GM18861 (cell line): ENCODE measurements around the gene TTC21A.

ENCODE experiments used
- ATAC-seq: cut with Tn5 transposase; IDR thresholded peaks from one replicate; pipeline ENCODE4 v1.9.1; 2021; ENCODE audit not compliant: unreplicated experiment

Gene TTC21A

DNA sequence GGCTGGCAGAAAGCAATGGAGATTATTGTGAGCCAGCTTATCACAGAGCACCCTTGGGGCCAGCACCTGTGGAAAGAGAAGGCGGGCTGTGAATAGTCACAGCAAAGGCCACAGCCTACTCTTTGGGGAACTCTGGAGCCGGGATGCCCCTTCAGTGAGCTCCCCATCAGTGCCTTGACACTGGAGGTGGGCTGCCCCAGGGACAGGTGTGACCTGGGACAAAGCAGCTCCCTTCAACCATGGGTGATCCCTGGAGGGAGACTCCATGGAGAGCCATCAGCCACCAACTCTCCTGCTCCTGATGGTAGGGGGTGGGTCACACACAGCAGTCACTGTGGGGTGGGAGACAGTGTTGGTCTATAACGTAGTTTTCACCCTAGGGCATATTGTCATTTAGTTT lies 5.8 kb downstream of the TTC21A start:
- no peak for ATAC-seq

DNA sequence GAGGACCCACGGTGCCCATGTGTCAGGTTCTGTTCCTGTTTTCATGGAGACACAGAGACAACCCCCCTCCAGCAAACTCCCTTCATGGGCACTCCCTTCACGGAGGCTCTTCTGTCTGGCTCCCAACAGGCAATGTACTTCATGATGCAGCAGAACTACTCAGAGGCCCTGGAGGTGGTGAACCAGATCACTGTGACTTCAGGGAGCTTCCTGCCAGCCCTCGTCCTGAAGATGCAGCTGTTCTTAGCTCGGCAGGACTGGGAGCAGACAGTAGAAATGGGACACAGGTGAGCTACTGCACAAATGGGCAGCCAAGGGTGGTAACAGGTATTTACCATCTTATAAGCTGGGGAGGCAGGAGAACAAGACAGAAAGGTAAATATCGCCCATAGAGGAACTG lies 7.0 kb downstream of the TTC21A start:
- ATAC-seq, result no peak

DNA sequence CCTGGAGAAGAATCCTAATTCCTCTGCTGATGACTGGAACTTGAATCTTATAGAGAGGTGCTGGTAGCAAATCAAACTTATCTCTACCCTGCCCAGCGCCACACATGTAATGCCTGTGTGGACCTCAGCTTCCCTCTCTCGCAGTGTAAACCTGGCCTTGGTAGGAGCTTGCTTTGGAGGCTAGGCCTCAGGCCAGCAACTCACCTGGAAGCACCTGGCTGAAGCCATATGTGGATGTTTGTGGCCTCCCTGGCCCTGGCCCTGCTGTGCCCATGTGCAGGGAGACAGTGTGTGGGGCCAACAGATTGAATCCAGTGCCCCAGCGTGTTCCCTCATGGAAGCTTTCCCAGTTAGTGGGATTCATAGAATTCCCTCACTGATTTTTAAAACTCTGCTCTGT lies 8.4 kb downstream of the TTC21A start:
- no peak for ATAC-seq

DNA sequence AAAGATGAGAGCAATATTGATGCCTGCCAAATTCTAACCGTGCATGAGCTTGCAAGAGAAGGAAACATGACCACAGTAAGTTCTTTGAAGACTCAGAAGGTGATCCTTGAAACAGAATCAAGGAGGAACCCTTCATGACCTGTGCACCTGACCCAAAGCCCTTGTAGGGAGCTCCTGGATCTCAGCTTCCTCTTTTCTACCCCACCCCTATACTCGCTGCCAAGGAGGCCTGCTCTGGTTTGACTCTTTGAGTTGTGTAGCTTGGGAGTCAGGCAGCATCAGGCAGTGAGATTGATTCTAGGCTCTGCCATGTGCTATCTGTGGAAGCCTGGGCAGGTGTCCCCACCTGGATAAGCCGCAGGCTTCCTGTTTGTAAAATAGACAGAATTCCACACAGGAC lies 10.6 kb downstream of the TTC21A start:
- ATAC-seq, result no peak

DNA sequence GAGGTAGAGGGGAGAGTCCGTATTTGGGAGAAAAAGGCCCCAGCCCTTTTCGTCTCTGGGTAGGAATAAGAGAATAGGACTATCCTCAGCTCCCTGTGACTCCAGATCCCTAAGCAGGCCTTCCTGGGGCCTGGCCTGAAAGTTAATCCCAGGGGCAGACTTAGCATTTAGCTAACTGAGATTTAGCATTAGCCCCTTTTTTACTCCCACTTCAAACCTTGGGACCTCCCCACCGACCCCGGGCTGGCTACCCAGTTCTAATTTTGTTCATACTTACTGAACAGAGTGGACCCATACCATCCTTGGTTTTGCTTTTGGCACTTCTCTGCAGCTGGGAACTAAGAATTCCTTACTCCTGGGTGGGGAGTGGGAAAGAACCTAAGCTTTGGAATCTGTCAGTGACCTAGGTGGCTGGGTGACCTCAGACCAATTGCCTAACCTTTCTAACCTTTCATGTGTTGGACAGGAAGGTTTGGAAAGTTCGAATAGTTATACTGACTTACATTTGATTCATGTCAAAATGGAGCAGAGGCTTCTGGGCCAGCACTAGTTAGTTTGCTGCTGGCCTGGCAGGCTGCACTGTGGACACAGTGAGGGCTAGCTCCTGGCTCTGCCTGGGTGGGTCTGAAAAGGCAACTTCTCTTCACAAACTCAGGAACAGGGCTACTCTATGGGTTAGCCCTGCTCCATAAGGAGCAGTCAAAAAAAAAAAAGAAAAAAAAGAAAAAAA lies 11.6 kb downstream of the TTC21A start:
- ATAC-seq, result no peak

DNA sequence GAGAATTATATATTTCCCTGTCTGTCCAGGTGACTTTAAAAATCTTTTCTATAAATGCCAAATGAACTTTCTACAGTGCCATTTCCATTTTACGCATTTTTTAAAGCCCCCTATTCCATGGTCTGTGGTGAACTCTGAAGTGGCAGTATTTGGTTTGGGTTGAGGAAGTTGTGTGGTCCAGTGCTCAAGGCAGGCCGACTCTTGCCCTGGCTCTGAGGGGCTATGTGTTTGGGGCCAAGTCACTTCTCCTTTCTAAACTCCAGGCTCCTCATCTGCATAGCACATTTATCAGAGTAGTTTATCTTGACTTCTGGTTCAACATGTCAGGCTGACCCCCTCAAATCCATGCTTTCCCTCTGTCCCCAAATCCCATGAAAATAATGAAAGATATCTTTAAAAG lies 14.1 kb downstream of the TTC21A start:
- no peak for ATAC-seq

DNA sequence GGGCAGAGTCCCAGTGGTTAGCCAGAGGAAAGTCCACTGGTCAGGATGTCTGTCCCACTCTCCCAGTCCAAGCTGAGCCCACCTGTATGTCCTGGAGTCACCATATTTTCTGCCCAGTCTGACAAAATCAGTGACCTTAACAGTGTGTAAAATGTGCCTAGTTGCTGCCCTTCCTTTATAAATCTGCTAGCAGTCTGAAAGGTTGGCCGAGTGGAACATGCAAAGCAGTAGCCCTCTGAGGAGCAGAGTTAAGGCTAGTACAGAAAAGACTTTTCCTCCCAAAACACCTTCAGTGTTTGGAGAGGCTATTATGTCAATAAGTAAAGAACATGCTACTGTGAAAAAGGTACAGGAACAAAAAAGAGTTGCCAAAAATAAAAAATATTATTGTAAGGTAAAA lies 15.3 kb downstream of the TTC21A start:
- peak; percentile 64 for ATAC-seq

DNA sequence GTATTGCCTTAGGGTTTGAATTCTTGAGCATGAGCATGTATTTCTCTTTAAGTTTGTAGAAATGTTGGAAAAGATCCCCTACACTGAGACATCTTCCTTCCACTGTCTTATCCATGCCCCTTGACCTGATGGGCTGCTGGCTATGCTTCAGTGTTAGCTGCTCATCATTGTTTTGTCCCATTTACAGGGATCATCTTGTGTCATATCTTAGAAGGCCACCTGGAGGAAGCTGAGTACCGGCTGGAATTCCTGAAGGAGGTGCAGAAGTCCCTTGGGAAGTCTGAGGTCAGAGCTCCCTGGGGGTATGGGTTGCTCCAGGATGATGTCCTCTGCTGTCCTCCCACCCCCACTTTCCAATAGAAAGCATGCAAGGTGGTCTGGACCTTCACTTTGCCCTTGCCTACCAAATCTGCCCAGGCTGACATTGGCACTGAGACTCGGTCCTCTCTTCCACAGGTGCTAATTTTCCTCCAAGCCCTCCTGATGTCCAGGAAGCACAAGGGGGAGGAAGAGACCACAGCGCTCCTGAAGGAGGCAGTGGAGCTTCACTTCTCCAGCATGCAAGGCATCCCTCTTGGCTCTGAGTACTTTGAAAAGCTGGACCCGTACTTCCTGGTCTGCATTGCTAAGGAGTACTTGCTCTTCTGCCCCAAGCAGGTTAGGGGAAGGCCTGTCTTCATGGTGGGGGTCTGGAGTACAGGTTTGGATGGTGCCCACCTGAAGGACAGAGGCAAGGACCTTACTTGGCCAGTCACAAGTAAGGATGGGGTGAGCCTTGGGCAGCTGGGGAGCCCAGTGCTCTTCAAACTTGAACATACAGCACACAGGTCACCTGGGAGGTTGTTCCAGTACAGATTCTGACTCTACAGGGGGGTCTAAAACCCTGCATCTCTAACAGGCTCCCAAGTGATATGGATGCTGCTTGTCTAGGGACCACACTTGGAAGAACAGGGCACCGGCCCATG lies 17.7 kb downstream of the TTC21A start:
- no peak for ATAC-seq

DNA sequence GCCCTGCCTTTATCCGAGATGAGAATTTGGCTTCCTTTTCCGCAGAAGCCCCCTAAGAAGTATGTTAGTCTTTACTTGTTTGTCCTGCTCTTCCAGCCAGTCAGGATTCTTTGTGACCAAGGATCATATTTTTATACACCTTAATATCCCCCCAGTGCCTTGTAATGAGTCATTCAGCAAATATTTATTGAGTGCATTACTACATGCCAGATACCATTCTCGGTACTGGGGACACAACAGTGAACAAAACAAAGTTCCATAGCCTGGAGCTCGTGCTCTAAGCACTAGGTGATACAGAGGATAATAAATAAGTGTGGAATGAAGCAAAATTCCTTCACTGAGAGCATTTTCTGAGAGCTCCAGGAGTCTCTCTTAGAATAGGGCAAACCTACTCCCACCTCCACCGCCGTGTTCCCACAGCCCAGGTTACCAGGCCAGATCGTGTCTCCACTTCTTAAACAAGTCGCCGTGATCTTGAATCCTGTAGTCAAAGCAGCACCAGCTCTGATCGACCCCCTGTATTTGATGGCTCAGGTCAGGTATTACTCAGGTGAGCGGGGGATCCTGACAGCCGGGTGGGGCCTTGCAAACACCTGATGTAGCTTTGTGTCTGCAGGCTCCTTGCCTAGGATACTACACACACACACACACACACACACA lies 18.5 kb downstream of the TTC21A start:
- ATAC-seq, result no peak

DNA sequence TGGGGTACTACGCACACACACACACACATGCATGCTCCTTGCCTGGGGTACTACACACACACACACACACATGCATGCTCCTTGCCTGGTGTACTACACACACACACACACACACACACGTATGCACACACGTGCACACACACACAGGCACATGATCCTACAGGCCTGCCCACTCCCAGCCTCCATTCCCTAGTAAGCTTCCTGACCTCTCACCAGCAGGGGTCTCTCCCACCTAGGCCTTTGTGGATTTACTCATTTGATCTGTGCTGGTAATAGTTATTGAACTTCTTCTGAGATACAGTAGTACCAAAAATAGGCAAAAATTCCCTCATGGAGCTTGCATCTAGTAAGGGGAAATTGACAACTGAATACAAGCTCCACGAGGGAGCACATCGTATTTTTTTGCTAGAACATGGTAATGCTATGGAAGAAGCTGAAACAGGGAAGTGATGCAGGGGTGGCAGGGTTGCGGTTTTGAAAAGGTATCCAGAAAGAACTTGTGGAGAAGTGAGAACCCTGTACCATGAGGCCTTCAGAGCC lies 19.1 kb downstream of the TTC21A start:
- ATAC-seq, result no peak

DNA sequence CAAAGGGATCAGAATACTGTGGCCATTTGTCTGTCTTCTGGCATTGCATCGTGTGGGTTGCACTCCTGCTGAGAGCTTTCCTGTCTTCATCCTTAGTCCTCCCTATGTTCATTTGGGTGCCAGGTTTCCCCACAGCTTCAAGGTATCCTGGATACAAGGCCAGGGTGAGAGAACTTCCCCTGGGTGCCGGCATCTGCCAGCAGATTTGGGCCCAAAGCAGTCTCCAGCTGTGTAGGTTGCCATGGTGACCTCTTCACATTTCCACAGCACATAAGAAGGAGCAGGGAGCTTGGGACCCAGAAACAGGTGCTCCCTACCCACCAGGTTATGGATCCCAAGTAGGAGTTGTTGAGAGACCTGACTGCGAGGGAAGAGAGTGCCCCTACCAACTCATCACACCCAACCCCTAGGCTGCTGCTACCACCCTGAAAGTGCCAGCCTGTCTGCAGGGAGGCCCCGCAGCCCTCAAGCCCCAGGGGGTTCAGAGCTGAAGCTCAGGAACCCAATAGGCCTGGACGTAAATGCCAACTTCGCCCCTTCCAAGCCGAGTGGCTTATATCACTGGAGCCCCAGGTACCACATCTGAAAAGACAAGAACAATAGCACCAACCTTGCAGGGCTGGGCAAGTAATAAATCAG lies 19.9 kb downstream of the TTC21A start:
- no peak for ATAC-seq

DNA sequence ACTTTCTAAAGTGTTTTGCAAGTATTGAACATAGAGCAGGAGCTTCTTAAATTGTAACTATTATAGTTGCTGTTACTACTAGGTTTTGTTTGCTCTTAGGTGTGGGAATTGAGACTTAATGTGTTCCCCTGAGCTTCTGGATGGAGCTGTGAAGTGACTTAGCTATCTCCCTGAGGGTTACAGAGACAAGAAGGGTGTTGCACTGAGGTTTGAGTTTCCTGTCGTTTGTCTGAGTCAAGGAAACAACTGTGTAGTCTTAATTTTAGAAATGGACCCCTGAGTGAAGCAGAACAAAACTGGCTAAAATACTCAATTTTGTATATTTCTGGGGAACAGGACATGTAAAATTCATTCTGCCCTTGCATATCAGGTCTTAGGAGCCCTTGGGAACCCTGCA lies 20.4 kb downstream of the TTC21A start:
- no peak for ATAC-seq

DNA sequence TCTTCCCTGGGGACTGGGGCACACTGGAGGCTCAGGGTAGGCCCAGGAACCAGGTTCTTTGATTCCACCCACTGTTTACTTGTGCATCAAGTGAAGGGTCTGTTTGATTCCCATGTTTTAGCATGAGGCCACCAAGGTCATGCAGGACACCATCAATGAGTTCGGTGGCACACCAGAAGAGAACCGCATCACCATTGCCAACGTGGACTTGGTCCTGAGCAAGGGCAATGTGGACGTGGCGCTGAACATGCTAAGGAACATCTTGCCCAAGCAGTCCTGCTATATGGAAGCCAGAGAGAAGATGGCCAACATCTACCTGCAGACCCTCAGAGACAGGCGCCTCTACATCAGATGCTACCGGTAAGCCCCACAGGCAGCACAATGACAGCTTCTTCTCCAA lies 21.5 kb downstream of the TTC21A start:
- no peak for ATAC-seq

DNA sequence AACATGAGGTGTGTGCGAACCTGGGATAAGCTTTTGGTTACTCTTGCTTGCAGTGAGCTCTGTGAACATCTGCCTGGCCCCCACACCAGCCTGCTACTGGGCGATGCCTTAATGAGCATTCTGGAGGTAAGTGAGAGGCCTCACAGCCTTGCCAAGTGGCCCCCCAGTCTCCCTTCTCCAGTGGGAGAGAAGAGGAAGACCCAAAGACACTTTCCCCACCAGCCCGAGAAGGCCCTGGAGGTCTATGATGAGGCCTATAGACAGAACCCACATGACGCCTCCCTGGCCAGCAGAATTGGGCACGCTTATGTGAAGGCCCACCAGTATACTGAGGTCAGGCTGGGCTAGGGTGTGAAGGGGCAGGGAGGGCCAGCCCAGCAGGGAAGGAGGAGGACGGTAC lies 22.5 kb downstream of the TTC21A start:
- no peak for ATAC-seq

DNA sequence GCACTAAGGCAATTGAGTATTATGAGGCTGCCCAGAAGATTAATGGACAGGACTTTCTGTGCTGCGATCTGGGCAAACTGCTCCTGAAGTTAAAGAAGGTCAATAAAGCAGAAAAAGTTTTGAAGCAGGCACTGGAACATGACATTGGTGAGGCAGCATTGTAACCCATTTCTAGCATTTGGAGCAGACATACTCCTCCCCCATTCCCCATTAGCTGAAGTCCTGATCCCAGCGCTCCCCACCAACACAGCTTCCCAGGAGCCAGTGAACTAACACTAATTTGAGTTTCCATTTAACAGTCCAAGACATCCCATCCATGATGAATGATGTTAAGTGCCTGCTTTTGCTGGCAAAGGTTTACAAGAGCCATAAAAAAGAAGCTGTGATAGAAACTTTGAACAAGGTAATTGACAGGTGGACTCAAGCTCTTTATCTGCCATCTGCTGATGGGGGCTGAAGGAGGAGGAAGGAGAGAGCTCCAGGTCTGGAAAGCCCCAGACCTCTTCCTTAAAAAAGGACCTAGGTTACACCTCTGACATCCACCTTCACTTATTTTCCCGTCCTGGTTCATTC lies 23.3 kb downstream of the TTC21A start:
- no peak for ATAC-seq

DNA sequence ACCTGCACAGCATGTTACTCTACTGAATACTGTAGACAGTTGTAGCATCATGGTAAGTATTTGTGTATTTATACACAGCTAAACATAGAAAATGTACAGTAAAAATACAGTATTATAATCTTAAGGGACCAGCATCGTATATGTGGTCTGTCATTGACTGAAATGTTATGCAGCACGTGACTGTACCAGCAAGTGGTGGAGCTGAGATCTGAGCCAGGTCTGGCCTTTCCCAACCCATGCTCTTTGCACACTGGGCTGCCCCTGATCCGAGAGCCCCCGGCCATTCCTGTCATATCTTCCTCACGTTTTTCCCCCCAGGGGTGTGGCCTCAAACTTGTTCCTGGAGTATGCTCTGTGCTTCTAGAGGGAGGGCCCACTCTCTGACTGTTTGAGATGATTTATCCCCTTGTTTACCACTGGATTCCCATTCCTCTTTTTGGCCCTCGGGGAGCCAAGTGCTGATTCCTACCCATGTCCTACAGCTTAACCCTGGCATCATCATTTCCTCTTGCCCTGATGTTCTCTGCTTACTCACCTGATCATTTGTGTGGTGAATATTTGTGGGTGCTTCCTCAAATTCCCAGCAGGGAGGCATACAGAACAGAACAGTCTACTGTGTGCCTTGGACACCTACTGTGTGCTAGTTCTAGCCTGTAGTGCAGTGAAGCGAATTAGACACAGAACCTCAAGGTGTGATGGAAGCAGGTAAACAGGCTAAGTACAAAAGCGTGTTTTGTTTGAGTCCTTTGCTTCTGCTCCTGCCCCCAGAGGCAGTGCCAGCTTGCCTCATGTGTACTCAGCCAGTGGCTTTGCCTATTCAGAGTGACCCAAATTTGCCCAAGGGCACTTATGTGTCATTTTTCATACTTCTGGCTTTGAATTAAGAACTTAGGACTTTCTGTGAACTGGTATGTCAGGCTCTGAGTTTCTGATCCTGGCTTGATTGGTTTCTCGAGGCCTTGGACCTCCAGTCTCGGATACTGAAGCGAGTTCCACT lies 24.9 kb downstream of the TTC21A start:
- ATAC-seq, result no peak

DNA sequence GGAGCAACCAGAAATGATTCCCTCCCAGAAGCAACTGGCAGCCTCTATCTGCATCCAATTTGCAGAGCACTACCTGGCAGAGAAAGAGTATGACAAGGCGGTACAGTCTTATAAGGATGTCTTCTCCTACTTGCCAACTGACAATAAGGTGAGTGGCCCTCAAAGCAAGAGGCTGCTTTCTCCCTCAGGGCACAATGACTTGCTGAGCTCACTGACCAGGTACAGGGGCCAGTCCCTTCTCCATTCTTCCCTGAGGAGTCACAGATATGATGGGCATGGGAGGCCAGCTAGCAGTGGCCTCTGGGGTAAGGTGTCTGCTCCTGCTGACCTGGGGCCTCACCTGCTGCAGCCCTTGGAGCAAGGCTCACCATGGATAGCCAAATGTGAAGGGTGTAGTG lies 25.6 kb downstream of the TTC21A start:
- ATAC-seq, result no peak

DNA sequence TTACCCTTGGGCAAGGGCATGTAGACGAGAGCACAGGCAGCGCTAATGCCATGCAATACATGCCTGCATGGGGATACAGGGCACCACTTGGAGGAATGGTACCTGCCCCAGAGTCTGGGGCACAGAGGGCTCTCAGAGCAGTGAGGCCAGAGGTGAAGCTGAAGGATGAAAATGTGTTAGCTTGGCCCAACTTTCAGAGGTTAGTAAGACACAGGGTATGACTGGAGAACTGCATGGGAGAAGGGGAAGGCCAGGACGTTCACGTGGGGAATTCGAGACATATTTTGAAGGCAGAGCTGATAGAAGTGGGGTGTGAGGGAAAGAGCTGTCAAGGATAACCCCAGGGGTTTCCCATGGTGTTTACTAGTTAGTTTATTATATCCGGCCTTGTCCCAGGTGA lies 26.3 kb downstream of the TTC21A start:
- no peak for ATAC-seq

DNA sequence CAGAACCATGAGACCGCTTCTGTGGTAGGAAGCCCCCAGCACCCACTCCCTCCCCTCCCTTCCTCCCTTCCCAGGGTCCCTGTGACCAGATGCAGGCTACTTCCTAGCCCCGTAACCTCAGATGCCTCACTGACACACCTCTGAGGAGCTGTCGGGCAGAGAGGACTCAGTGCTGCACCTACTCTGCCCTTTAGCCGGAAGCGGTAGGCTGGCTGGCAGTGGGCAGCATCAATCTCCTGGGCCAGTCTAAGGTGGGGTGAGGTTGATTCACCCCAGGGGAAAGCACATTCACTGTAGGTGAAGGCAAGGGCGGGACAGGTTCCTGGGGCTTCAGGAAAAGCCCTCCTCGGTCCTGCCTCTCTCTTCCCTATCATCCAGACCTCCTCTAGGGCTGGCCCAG lies 26.8 kb downstream of the TTC21A start:
- ATAC-seq, result no peak
